Measurements from ENCODE around the gene PEX6. TPM values are rescaled to one million over a fixed set of nuclear protein-coding genes. Genes with fewer than 3 reads are reported as not detected.

Gene PEX6
- total and polyA plus RNA-seq, 2 of the 13 experiments (the other 11 are each of a cell fraction or from before 2014, with no cell fraction given) = 5.1 to 6.7 TPM

GRCh38 chr6:42960243-42961019, 18.6 kb downstream of the PEX6 start, which contains the start of gene GNMT (continued):
- TF ChIP-seq ZNF280D (CRISPR knock-in tag; IDR thresholded peaks at IDR 0.05) (no peak), DNMT1 (CRISPR knock-in tag; IDR thresholded peaks at IDR 0.05) (peak; percentile 20; the same call in 1 of the 2 replicates), FOXJ3 (CRISPR knock-in tag; IDR thresholded peaks at IDR 0.05; ENCODE audit: borderline replicate concordance) (peak; percentile 42; the same call in 1 of the 2 replicates), ZBED4 (CRISPR knock-in tag; IDR thresholded peaks at IDR 0.05; ENCODE audit: borderline replicate concordance) (peak; percentile 99), EEA1 (CRISPR knock-in tag; IDR thresholded peaks at IDR 0.05; ENCODE audit: borderline replicate concordance) (peak; percentile 63; the same call in 1 of the 2 replicates), AGO1 (IDR thresholded peaks at IDR 0.05; ENCODE audit: low read depth, low read length, poor library complexity, severe bottlenecking) (peak; percentile 49), EP300 (IDR thresholded peaks at IDR 0.05; ENCODE audit: low read depth in 2 of 2, low read length in 2 of 2) (peak in 1 of 2 experiments; percentile 41; a peak in 1 of 4 replicates), EP300 (CRISPR knock-in tag; IDR thresholded peaks at IDR 0.05; ENCODE audit: borderline replicate concordance) (no peak), PRDM10 (CRISPR knock-in tag; IDR thresholded peaks at IDR 0.05; ENCODE audit: low read depth) (no peak), E2F1 (CRISPR knock-in tag; IDR thresholded peaks at IDR 0.05) (peak; percentile 77), JUN (CRISPR knock-in tag; IDR thresholded peaks at IDR 0.05) (no peak), ZNF414 (CRISPR knock-in tag; IDR thresholded peaks at IDR 0.05) (peak; percentile 61; the same call in 1 of the 2 replicates), MTERF4 (CRISPR knock-in tag; IDR thresholded peaks at IDR 0.05) (no peak)

Measured in HepG2 (cell line).